Psoas muscle (tissue), 8 donors: Measurements from ENCODE around the gene SPRED2. TPM values are rescaled to one million over a fixed set of nuclear protein-coding genes. Genes with fewer than 3 reads are reported as not detected.

Source experiments
- ATAC-seq, 4 donors: fragments of 200-7000 bp; cut with Tn5 transposase; one replicate each; pipeline ENCODE4 v1.9.1; 2020; ENCODE audit warnings: moderate library complexity in 3 of 4, mild to moderate bottlenecking in 2 of 4
- DNase-seq, 2 donors: peaks; one replicate each; pipeline ENCODE4 v3.0.0-alpha.2; 2020
- H3K27ac ChIP-seq: fragments of 200-600 bp; one replicate; pipeline ENCODE4 v1.8.0; 2022
- H3K27me3 ChIP-seq, 3 donors: fragments of 200-600 bp in 1 of 3; one replicate each; pipeline versions ENCODE4 v1.6.1 to v1.8.0; 2013 to 2022; ENCODE audit warnings: low read length in 2 of 3, mild to moderate bottlenecking in 2 of 3, moderate library complexity in 1 of 3; ENCODE audit not compliant: insufficient read depth in 3 of 3
- H3K36me3 ChIP-seq, 2 donors: fragments of 200-600 bp in 1 of 2; one replicate each; pipeline versions ENCODE4 v1.6.1 to v1.8.0; 2013 to 2022; ENCODE audit warnings: low read depth in 1 of 2, mild to moderate bottlenecking in 1 of 2, moderate library complexity in 1 of 2; ENCODE audit not compliant: insufficient read depth in 1 of 2
- H3K4me1 ChIP-seq: fragments of 200-600 bp; one replicate; pipeline ENCODE4 v1.8.0; 2022
- H3K4me3 ChIP-seq: fragments of 200-600 bp; one replicate; pipeline ENCODE4 v1.8.0; 2022; ENCODE audit warnings: mild to moderate bottlenecking
- H3K9me3 ChIP-seq: fragments of 200-600 bp; one replicate; pipeline ENCODE4 v1.8.0; 2022
- CTCF ChIP-seq: fragments of 200-600 bp; IDR thresholded peaks from one replicate; pipeline ENCODE4 v1.8.0; 2022; ENCODE audit warnings: antibody characterized with exemption
- WGBS, 3 donors: extraction: QIAGEN DNeasy Blood & Tissue Kit; methylation state at CpG; one replicate each; pipeline versions ENCODE4 v1.1.6 to v1.1.7; 2013; 5-methylcytosine and 5-hydroxymethylcytosine counted together
- intact Hi-C, 2 donors: fragments of 100-400 bp; cut with DNase I; formaldehyde crosslinking; loops; one replicate each; pipeline versions ENCODE4 v1.11.0 to v1.14.2; 2022
- polyA plus RNA-seq, 3 donors: library from polyadenylated mRNA; stranded (reverse); fragments of 200-250 nt; gene quantifications; one replicate each; pipeline ENCODE4 v1.2.3, GENCODE V29; 2013
- total RNA-seq, 4 donors: library from RNA; stranded (reverse); fragmentation: NEBNext Ultra II Directional in 2 of 4; extraction: Animal tissue kit (Norgen Biotek cat#: 25700) in 2 of 4; gene quantifications; one replicate each; pipeline versions ENCODE4 v1.2.1 to v1.2.4, GENCODE V29; 2021 to 2023
- donor health status: healthy with polysubstance abuse.
- donor health status: DM: no; HTN: no; CAD: no; lungs with moderate emphysema.
- donor health status: Bipolar disorder and iron deficiency.
- donor health status: healthy.
- donor health status: DM: yes; HTN: yes; CAD: no.
- donor health status: DM: no; HTN: no; CAD: no.
- donor health status: DM: no; HTN: no; CAD: no.
- donor health status: DM: yes; HTN: yes; CAD: no.

The SPRED2 gene
- total and polyA plus RNA-seq, 7 donors = 3.8 to 16.9 (median 8.5) TPM

- Histone ChIP-seq H3K27ac (no peak overlapping the region), H3K9me3 (no peaks in the 10 kb centered on the region), H3K27me3 (no peaks in the 10 kb centered on the region), H3K36me3 (peaks cover 3 to 50% of the 10 kb centered on the region in 2 donors), H3K4me3 (no peak overlapping the region), H3K4me1 (peaks cover 4% of the 10 kb centered on the region)
- DNase-seq (no peak), ATAC-seq (no peak)
- intact Hi-C loops = no loop called here
- 95 to 99% (median 96%) methylated on average over 8 of the region's 8 CpGs for WGBS, 3 donors
- no peak for TF ChIP-seq CTCF
Measured at GRCh38 chr2:65273344-65273743, 159.1 kb downstream of the SPRED2 start.

- intact Hi-C loops = loop anchor here (5.0 kb wide), 2 partner anchors 283 to 303 kb away; no protein-coding TSS in a partner anchor
- H3K27ac ChIP-seq = no peak overlapping the region
- H3K36me3 ChIP-seq = peaks cover 5 to 90% of the 10 kb centered on the region in 2 donors
- no peak overlapping the region for H3K4me3 ChIP-seq
- DNase-seq (no peak), ATAC-seq (no peak)
- WGBS, 3 donors = 73 to 85% (median 81%) methylated on average over 4 of the region's 4 CpGs
- H3K4me1 ChIP-seq = no peaks in the 10 kb centered on the region
- no peaks in the 10 kb centered on the region for H3K27me3 ChIP-seq
- no peak for TF ChIP-seq CTCF
- H3K9me3 ChIP-seq = no peaks in the 10 kb centered on the region
Measured at GRCh38 chr2:65268957-65269356, 163.4 kb downstream of the SPRED2 start.

GRCh38 chr2:65267008-65267407 is 165.4 kb downstream of the SPRED2 start:
- H3K9me3 ChIP-seq = no peaks in the 10 kb centered on the region
- no peaks in the 10 kb centered on the region for H3K4me1 ChIP-seq
- no peak for TF ChIP-seq CTCF
- intact Hi-C loops = loop anchor here (2.0 to 5.0 kb wide), 3 partner anchors 168 to 305 kb away; no protein-coding TSS in a partner anchor
- 97 to 100% (median 100%) methylated on average over 1 of the region's 1 CpG for WGBS, 3 donors
- no peak for ATAC-seq
- no peak for DNase-seq
- H3K36me3 ChIP-seq = peaks cover 3 to 77% of the 10 kb centered on the region in 2 donors
- no peak overlapping the region for H3K27ac ChIP-seq
- H3K4me3 ChIP-seq = no peak overlapping the region
- H3K27me3 ChIP-seq = no peaks in the 10 kb centered on the region

- no peak for TF ChIP-seq CTCF
- H3K27ac ChIP-seq = no peak overlapping the region
- intact Hi-C loops = loop anchor here (1.0 to 5.0 kb wide), 4 partner anchors 169 to 307 kb away; no protein-coding TSS in a partner anchor
- DNase-seq = no peak
- H3K4me3 ChIP-seq = no peak overlapping the region
- ATAC-seq = no peak
- peaks cover 4% of the 10 kb centered on the region for H3K4me1 ChIP-seq
- H3K27me3 ChIP-seq = no peaks in the 10 kb centered on the region
- H3K9me3 ChIP-seq = no peaks in the 10 kb centered on the region
- H3K36me3 ChIP-seq = peaks cover 3 to 71% of the 10 kb centered on the region in 2 donors
Measured at GRCh38 chr2:65265671-65266045, 166.7 kb downstream of the SPRED2 start.
